Neutrophil (primary cell): ENCODE results near the gene TMEFF2.

Experiments used
- H3K27ac ChIP-seq: fragments of 200-600 bp; sonication (generic); 2 replicates; pipeline ENCODE4 v1.5.1; 2016; ENCODE audit warnings: mild to moderate bottlenecking, moderate library complexity
- H3K27me3 ChIP-seq: fragments of 200-600 bp; sonication (generic); 2 replicates; pipeline ENCODE4 v1.6.0; 2016; ENCODE audit warnings: mild to moderate bottlenecking
- H3K36me3 ChIP-seq: fragments of 200-600 bp; sonication (generic); 2 replicates; pipeline ENCODE4 v1.5.1; 2017
- H3K4me1 ChIP-seq, 2 experiments: fragments of 200-600 bp in 1 of 2; sonication (generic) in 1 of 2; 1 replicate in 1 of 2; 2 replicates in 1 of 2; pipeline versions ENCODE4 v1.5.1 to v1.6.1; 2013 to 2016; ENCODE audit warnings: low read depth in 1 of 2, low read length in 1 of 2, mild to moderate bottlenecking in 1 of 2, moderate library complexity in 1 of 2; ENCODE audit not compliant: control insufficient read depth in 1 of 2, insufficient read depth in 1 of 2
- H3K4me3 ChIP-seq, 2 experiments: fragments of 200-600 bp in 1 of 2; sonication (generic) in 1 of 2; 1 replicate in 1 of 2; 2 replicates in 1 of 2; pipeline ENCODE4 v1.5.1; 2013 to 2016; ENCODE audit warnings: low read depth in 1 of 2, low read length in 1 of 2, mild to moderate bottlenecking in 1 of 2, moderate library complexity in 1 of 2
- H3K9me3 ChIP-seq: fragments of 200-600 bp; sonication (generic); 2 replicates; pipeline ENCODE4 v1.5.1; 2016
- CTCF ChIP-seq: fragments of 200-600 bp; sonication (generic); IDR thresholded peaks from 2 replicates; pipeline ENCODE4 v1.5.1; 2016; ENCODE audit warnings: antibody characterized with exemption

TMEFF2 gene

GRCh38 chr2:192153561-192153960 is 41.2 kb downstream of the TMEFF2 start:
- H3K36me3 ChIP-seq = no peaks in the 10 kb centered on the region
- no peaks in the 10 kb centered on the region for H3K9me3 ChIP-seq
- no peak for TF ChIP-seq CTCF
- H3K4me1 ChIP-seq = no peaks in the 10 kb centered on the region
- H3K27me3 ChIP-seq = no peaks in the 10 kb centered on the region
- H3K27ac ChIP-seq = no peak overlapping the region
- H3K4me3 ChIP-seq = no peak overlapping the region

- no peak for TF ChIP-seq CTCF
- no peaks in the 10 kb centered on the region for H3K9me3 ChIP-seq
- no peaks in the 10 kb centered on the region for H3K27me3 ChIP-seq
- H3K4me3 ChIP-seq = no peak overlapping the region
- H3K27ac ChIP-seq = no peak overlapping the region
- H3K36me3 ChIP-seq = no peaks in the 10 kb centered on the region
- H3K4me1 ChIP-seq = no peaks in the 10 kb centered on the region
Observed at GRCh38 chr2:192151853-192152252, 42.9 kb downstream of the TMEFF2 start.

- TF ChIP-seq CTCF = no peak
- no peak overlapping the region for H3K4me3 ChIP-seq
- no peaks in the 10 kb centered on the region for H3K4me1 ChIP-seq
- H3K36me3 ChIP-seq = no peaks in the 10 kb centered on the region
- H3K9me3 ChIP-seq = no peaks in the 10 kb centered on the region
- H3K27ac ChIP-seq = no peak overlapping the region
- no peaks in the 10 kb centered on the region for H3K27me3 ChIP-seq
Observed at GRCh38 chr2:192150166-192150565, 44.6 kb downstream of the TMEFF2 start.

GRCh38 chr2:192148620-192149321 is 46.0 kb downstream of the TMEFF2 start:
- Histone ChIP-seq H3K27ac (no peak overlapping the region), H3K27me3 (no peaks in the 10 kb centered on the region)

GRCh38 chr2:192148241-192148619 is 46.5 kb downstream of the TMEFF2 start:
- Histone ChIP-seq H3K36me3 (no peaks in the 10 kb centered on the region), H3K27me3 (no peaks in the 10 kb centered on the region), H3K9me3 (no peaks in the 10 kb centered on the region), H3K4me3 (no peak overlapping the region), H3K27ac (no peak overlapping the region), H3K4me1 (no peaks in the 10 kb centered on the region)
- TF ChIP-seq CTCF = no peak

More at GRCh38 chr2:192148620-192149321, 46.0 kb downstream of the TMEFF2 start:
- Histone ChIP-seq H3K36me3 (no peaks in the 10 kb centered on the region), H3K9me3 (no peaks in the 10 kb centered on the region), H3K4me3 (no peak overlapping the region), H3K4me1 (no peaks in the 10 kb centered on the region)
- TF ChIP-seq CTCF = no peak
